Mucosa of stomach (tissue), 1 donor: Measurements from ENCODE around the gene PLA2G7.

Experiments used
- H3K27me3 ChIP-seq: one replicate; pipeline ENCODE4 v1.7.0; 2013; ENCODE audit warnings: mild to moderate bottlenecking, low read length; ENCODE audit not compliant: control insufficient read depth, insufficient read depth
- H3K36me3 ChIP-seq: one replicate; pipeline ENCODE4 v1.7.0; 2013; ENCODE audit warnings: low read length; ENCODE audit not compliant: control insufficient read depth, insufficient read depth
- H3K4me1 ChIP-seq: one replicate; pipeline ENCODE4 v1.7.0; 2013; ENCODE audit warnings: mild to moderate bottlenecking, low read length; ENCODE audit not compliant: control insufficient read depth, insufficient read depth
- H3K4me3 ChIP-seq: one replicate; pipeline ENCODE4 v1.7.0; 2013; ENCODE audit warnings: low read length
- H3K9ac ChIP-seq: one replicate; pipeline ENCODE4 v1.7.0; 2013; ENCODE audit warnings: mild to moderate bottlenecking, low read length, moderate library complexity
- H3K9me3 ChIP-seq: one replicate; pipeline ENCODE4 v1.7.0; 2013; ENCODE audit warnings: mild to moderate bottlenecking, low read length, moderate library complexity; ENCODE audit not compliant: control insufficient read depth
- donor health status: Pancreatic carcinoma.

The PLA2G7 gene

GRCh38 chr6:46674410-46674809 is 60.8 kb downstream of the PLA2G7 start:
- H3K36me3 ChIP-seq: no peaks in the 10 kb centered on the region
- no peak overlapping the region for H3K9ac ChIP-seq
- no peaks in the 10 kb centered on the region for H3K4me1 ChIP-seq
- no peaks in the 10 kb centered on the region for H3K27me3 ChIP-seq
- H3K4me3 ChIP-seq: no peak overlapping the region
- H3K9me3 ChIP-seq: no peaks in the 10 kb centered on the region

DNA sequence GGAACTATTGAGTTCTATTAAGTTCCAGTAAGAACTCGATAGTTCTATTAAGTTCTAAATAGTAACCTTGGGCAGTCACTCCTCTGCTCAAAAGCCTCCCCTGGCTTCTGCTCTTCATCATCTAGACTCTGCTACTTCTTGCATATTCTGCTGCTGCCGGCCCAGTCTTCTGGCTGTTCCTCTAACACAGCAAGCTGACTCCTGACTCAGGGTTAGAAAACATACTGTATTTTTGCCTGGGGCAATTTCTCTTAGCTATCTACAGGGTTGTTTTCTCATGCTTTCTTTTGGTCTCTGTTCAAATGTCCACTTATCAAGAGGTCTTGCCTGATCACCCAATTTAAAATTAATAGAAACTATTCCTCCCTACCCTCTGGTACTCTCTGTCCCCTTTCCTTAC is 67.8 kb downstream of the PLA2G7 start:
- Histone ChIP-seq H3K27me3 (no peaks in the 10 kb centered on the region), H3K36me3 (no peaks in the 10 kb centered on the region), H3K4me1 (no peaks in the 10 kb centered on the region), H3K9me3 (no peaks in the 10 kb centered on the region), H3K4me3 (no peak overlapping the region), H3K9ac (no peak overlapping the region)

GRCh38 chr6:46661483-46661882 is 73.7 kb downstream of the PLA2G7 start:
- no peaks in the 10 kb centered on the region for H3K4me1 ChIP-seq
- no peak overlapping the region for H3K4me3 ChIP-seq
- H3K9me3 ChIP-seq: no peaks in the 10 kb centered on the region
- no peak overlapping the region for H3K9ac ChIP-seq
- no peaks in the 10 kb centered on the region for H3K36me3 ChIP-seq
- H3K27me3 ChIP-seq: no peaks in the 10 kb centered on the region

- H3K27me3 ChIP-seq: peaks cover 7% of the 10 kb centered on the region
- no peak overlapping the region for H3K4me3 ChIP-seq
- H3K4me1 ChIP-seq: peaks cover 4% of the 10 kb centered on the region
Measured at GRCh38 chr6:46657642-46658041, 77.5 kb downstream of the PLA2G7 start.

GRCh38 chr6:46655803-46656202 is 79.4 kb downstream of the PLA2G7 start:
- Histone ChIP-seq H3K27me3 (peaks cover 7% of the 10 kb centered on the region), H3K9ac (no peak overlapping the region), H3K4me1 (peaks cover 4% of the 10 kb centered on the region), H3K36me3 (no peaks in the 10 kb centered on the region), H3K4me3 (no peak overlapping the region), H3K9me3 (no peaks in the 10 kb centered on the region)

More at GRCh38 chr6:46657642-46658041, 77.5 kb downstream of the PLA2G7 start:
- Histone ChIP-seq H3K9me3 (no peaks in the 10 kb centered on the region), H3K9ac (no peak overlapping the region), H3K36me3 (no peaks in the 10 kb centered on the region)
